Bronchial epithelial cell (primary cell): ENCODE results near the gene SLC9A5. TPM values are rescaled to one million over a fixed set of nuclear protein-coding genes. Genes with fewer than 3 reads are reported as not detected.

ENCODE experiments used
- DNase-seq: peaks from one replicate; pipeline ENCODE4 v3.0.0-alpha.2; 2010; ENCODE audit warnings: low read depth
- FAIRE-seq: peaks from 2 replicates; lab custom pipeline; 2011; peaks lifted over from hg19 to GRCh38; lab: Jason Lieb, UNC
- H3K27me3 ChIP-seq: 2 replicates; pipeline ENCODE4 v1.5.1; 2011; ENCODE audit warnings: low read length; ENCODE audit not compliant: control insufficient read depth, insufficient read depth
- H3K36me3 ChIP-seq: 2 replicates; pipeline ENCODE4 v1.5.1; 2011; ENCODE audit warnings: low read length; ENCODE audit not compliant: control insufficient read depth, insufficient read depth
- H3K4me3 ChIP-seq: 2 replicates; pipeline ENCODE4 v1.5.1; 2011; ENCODE audit warnings: mild to moderate bottlenecking, low read depth, low read length, control low read depth
- CTCF ChIP-seq: IDR thresholded peaks from 2 replicates; pipeline ENCODE4 v1.5.1; 2011; ENCODE audit warnings: mild to moderate bottlenecking, moderate library complexity, low read length, control low read depth, inconsistent platforms; ENCODE audit not compliant: insufficient read depth, severe bottlenecking
- total RNA-seq: library from RNA; depleted of rRNA; stranded (reverse); fragments of >200 nt; gene quantifications from 2 replicates; pipeline ENCODE4 v1.2.1, GENCODE V29; 2014

Gene SLC9A5
- total RNA-seq, 1 donor from 2014 or later = 0.26 TPM

DNA sequence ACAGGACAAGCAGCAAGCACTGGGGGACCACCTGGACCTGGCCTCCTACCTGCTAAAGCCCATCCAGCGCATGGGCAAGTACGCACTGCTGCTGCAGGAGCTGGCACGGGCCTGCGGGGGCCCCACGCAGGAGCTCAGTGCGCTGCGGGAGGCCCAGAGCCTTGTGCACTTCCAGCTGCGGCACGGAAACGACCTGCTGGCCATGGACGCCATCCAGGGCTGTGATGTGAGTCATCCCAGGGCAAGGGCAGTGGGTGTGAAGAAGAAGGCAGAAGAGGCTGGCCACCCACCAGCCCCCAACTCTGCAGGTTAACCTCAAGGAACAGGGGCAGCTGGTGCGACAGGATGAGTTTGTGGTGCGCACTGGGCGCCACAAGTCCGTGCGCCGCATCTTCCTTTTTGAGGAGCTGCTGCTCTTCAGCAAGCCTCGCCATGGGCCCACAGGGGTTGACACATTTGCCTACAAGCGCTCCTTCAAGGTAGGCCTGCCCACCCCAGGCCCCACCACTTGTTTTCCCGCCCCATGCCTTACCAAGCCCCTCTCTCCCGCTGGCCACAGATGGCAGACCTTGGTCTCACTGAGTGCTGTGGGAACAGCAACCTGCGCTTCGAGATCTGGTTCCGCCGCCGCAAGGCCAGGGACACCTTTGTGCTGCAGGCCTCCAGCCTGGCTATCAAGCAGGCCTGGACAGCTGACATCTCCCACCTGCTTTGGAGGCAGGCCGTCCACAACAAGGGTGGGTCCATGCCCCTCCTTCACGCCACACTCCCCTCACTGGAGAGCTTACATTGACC, 37.9 kb downstream of the SLC9A5 start:
- FAIRE-seq (no peak), DNase-seq (no peak)
- no peak for TF ChIP-seq CTCF
- Histone ChIP-seq H3K27me3 (no peaks in the 10 kb centered on the region), H3K36me3 (no peaks in the 10 kb centered on the region), H3K4me3 (no peak overlapping the region)

DNA sequence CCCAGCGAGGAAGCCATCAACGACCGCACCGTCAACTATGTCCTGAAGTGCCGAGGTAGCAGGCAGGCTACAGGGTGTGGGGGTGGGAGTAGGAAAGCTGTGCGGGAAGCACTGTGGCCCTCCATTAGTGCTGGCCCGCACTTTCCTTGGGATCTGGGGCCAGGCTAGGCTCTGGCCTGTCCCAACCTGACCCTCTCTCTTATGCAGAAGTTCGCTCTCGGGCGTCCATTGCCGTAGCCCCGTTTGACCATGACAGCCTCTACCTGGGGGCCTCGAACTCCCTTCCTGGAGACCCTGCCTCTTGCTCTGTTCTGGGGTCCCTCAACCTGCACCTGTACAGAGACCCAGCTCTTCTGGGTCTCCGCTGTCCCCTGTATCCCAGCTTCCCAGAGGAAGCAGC, 39.2 kb downstream of the SLC9A5 start:
- FAIRE-seq (no peak), DNase-seq (no peak)
- no peaks in the 10 kb centered on the region for H3K27me3 ChIP-seq
- H3K4me3 ChIP-seq = no peak overlapping the region
- no peaks in the 10 kb centered on the region for H3K36me3 ChIP-seq
- TF ChIP-seq CTCF = no peak

- Histone ChIP-seq H3K27me3 (peaks cover 2% of the 10 kb centered on the region), H3K4me3 (no peak overlapping the region), H3K36me3 (no peaks in the 10 kb centered on the region)
- no peak for TF ChIP-seq CTCF
- no peak for FAIRE-seq
- DNase-seq = no peak
Observed at GRCh38 chr16:67291461-67291860, 42.7 kb downstream of the SLC9A5 start.

- Histone ChIP-seq H3K27me3 (peaks cover 4% of the 10 kb centered on the region), H3K4me3 (no peak overlapping the region), H3K36me3 (no peaks in the 10 kb centered on the region)
- no peak for TF ChIP-seq CTCF
- FAIRE-seq = no peak
- DNase-seq = no peak
Observed at GRCh38 chr16:67294171-67294757, 45.5 kb downstream of the SLC9A5 start.

GRCh38 chr16:67294938-67295361, 46.2 kb downstream of the SLC9A5 start:
- Histone ChIP-seq H3K27me3 (peaks cover 4% of the 10 kb centered on the region), H3K4me3 (no peak overlapping the region), H3K36me3 (no peaks in the 10 kb centered on the region)
- DNase-seq = no peak
- FAIRE-seq = no peak
- TF ChIP-seq CTCF = no peak
